HG02852 (cell line): ENCODE data around the gene PODXL2.

Source experiments
- ATAC-seq: cut with Tn5 transposase; IDR thresholded peaks from one replicate; pipeline ENCODE4 v1.9.1; 2021; ENCODE audit warnings: mild to moderate bottlenecking, moderate library complexity; ENCODE audit not compliant: unreplicated experiment

Gene PODXL2

DNA sequence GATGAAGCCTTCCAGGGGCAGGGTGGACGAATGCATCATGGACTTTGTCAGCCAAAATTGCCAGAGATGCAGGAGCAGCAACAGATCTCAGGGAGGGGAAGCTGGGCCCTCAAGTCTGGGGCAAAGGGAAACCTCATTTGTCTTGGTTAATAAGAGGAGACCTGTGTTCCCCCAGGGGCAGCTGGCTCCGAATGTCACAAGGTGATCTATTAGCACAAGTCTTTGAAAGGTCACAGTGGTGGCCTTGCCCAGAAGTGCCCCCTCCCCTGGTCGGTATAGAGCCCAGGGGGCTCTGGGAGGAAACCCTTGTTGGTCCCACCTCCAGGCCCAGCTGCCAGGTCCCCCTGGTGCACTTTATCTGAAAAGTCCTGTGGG is 89.9 kb downstream of the PODXL2 start:
- no peak for ATAC-seq

DNA sequence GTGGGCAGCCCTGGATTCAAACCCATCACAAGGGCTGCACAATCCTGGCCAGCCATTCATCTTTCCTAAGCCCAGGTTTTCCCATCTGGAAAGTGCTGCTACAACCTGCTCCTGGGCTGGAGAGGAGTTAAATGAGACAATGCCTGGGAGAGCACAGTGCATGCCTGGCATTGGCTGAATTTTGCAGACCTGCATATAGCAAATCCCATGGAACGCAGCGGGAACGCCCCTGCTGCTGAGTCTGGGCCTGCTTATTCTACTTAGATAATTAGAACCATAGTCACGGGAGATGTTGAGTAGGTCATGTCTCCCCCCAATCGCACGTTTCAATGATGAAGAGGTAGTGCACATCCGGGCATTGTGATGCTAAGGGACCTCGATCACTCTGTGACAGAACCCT is 90.4 kb downstream of the PODXL2 start:
- ATAC-seq: no peak

DNA sequence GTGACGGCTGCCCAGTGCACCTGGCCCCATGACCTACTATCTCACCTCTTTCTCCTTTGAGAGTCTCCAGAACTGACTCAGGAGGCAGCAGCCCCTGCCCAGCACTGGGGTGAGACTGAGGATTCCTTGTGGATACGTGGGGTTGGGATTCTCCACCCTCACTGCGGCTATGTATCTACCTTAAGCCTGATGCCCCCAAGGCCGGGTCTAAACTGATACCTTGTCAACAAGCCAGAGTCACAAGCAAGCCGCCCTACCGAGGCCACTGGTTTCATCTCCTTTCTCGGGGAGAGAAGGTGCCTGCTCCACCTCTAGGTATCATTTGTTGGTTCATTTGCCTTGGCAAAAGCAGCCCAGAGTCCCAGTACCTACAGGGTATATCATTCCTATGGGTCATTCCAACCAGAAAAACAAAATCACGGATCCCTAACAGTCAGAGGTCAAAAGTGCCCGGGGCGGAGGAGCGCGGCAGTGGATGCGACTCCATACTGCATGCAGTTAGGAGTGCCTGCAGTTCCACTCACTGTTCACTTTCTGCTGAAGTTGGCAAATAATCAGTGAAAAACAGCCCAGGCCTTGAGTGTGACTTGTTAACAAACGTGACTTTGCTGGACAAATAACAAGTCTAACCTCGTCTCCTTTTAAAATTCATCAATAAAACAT is 91.3 kb downstream of the PODXL2 start:
- ATAC-seq: no peak

DNA sequence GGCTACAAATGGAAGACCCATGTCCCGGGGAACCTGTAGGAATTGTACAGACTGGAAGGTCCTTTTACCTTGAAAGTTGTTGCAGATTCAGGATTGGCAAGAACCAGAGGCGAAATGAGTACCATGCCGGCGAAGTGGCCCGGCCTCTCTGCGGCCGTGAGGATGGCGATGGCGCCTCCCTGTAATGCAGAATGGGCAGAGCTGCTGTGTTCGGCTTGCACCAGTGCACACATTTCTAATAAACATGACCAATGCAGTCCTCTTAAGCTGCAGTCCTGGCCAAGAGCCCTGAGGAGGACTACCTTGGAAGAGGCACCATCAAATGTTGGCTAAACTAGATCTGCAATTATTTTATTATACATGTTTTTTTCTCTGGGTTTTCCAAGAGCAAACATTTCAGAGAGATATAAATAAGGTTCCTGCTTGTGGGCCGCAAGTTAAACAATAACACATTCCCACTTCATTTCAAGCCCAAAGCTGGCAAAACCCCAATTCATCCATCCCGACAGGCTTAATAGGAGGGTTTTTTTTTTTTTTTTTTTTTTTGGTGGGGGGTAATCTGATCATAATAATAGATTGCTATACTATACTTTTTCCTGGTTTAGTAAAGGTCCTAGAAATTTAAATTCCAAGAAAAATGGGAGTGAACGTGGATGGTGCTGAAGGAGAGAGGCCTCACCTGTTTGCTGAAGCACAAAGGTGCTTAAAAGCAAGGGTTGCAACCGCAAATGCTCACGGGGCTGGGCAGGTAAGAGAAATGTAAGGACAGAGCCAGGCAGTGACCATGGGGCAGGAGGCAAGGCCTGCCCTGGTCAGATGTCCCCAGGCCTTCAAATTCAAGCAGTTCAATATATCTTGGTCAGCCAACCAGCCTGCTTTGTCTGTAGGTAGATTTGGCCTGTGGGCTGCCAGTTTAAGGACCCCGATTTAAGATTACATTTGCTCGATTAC is 92.3 kb downstream of the PODXL2 start:
- no peak for ATAC-seq

DNA sequence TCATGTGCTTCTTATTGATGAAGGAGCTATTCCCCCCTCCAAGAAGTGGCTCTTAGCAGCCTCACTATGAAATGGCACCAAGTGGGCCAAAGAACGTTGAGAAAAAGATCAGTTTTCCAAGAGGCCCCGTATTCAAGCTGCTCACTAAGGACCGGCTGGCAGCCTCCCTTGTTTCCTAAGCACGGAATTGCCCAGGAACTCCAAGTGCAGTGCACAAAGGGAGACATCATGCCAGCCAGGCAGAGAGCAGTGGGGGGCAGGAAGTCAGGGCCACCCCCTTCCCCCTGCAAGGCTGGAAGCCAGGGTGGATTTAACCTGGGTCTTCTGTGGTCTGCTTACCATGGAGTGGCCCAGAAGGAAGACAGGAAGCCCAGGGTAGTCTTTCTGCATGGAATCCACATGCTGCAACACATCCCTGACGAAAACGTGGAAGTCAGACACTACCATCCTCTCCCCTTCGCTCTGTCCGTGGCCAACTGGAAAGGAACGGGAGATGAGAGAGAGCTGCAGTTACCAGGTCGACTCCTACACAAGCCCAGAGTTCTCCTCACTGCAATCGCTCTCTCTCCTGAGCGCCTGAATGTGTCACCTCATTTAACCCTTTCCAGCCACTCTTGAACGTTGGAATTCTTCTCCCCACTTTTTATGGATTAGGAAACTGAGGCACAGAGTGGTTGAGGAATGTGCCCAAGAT is 93.3 kb downstream of the PODXL2 start:
- ATAC-seq: no peak
